ENCODE measurements around the gene ADAMTS12. TPM values are rescaled to one million over a fixed set of nuclear protein-coding genes. Genes with fewer than 3 reads are reported as not detected.
"Not testable (repeated sequence)": the region's sequence is repeated elsewhere in the genome, so short reads cannot be mapped to it uniquely, and the experiment has no call there.

The ADAMTS12 gene
- total and polyA plus RNA-seq, 10 of the 15 experiments (the other 5 are each of a cell fraction or from before 2014, with no cell fraction given): 0.11 to 35.8 (median 20.7) TPM

GRCh38 chr5:33906248-33906647 lies 14.5 kb upstream of the ADAMTS12 start:
- CTCF ChIA-PET; H3K4me3 ChIP-seq; H3K9me3 ChIP-seq (replicated peaks; ENCODE audit: control insufficient read depth, insufficient read depth, low read length); H3K9ac ChIP-seq (ENCODE audit: control insufficient read depth, insufficient read depth, low read length); DNase-seq (ENCODE audit: low read depth, low spot score); BruUV-seq (replicated peaks); POLR2A ChIA-PET; H3K27me3 ChIP-seq (replicated peaks in 1 of 2; ENCODE audit: control insufficient read depth in 2 of 2, insufficient read depth in 2 of 2, low read length in 1 of 2); H3K27ac ChIP-seq (ENCODE audit: control insufficient read depth, insufficient read depth); ATAC-seq; H4K20me1 ChIP-seq (ENCODE audit: control insufficient read depth, insufficient read depth); H3K79me2 ChIP-seq (ENCODE audit: control insufficient read depth, insufficient read depth, low read length); intact Hi-C loops (cut with micrococcal nuclease; ENCODE audit: unreplicated experiment); H3K4me1 ChIP-seq (ENCODE audit: control insufficient read depth, insufficient read depth, low read length); H3K36me3 ChIP-seq (ENCODE audit: control insufficient read depth in 2 of 2, insufficient read depth in 2 of 2, low read length in 1 of 2); SMC1A ChIA-PET (ENCODE audit: uncharacterized antibody, unreplicated experiment); in situ Hi-C loops (cut with MboI); H3K4me2 ChIP-seq (ENCODE audit: control insufficient read depth, insufficient read depth); H2AFZ ChIP-seq (ENCODE audit: control insufficient read depth, low read depth, low read length); FAIRE-seq: not testable (repeated sequence)
- 38% methylated on average over 7 of the region's 7 CpGs for WGBS (ENCODE audit: insufficient coverage, insufficient replicate concordance, low lambda C conversion rate, missing lambda C conversion rate)
- peak; percentile 36 for TF ChIP-seq KLF5 (IDR thresholded peaks at IDR 0.05; ENCODE audit: partially characterized antibody)
- TF ChIP-seq CBX5 (IDR thresholded peaks at IDR 0.05; ENCODE audit: low read depth): peak; percentile 98
- TF ChIP-seq RUNX3 (IDR thresholded peaks at IDR 0.05; ENCODE audit: low read length): 0 out of 2 replicates have a peak, but pooled peaks have one; percentile 6
- RAD21 ChIA-PET (ENCODE audit: unreplicated experiment): interaction anchor here (1.0 kb wide), 1 partner anchor 28 kb away, joined by 3 read pairs; no protein-coding TSS in a partner anchor

- ChIA-PET CTCF (interaction anchor here (0.6 kb wide), 1 partner anchor 1043 kb away, joined by 3 read pairs; no protein-coding TSS in a partner anchor), SMC1A (ENCODE audit: uncharacterized antibody, unreplicated experiment) (no interaction called here), RAD21 (ENCODE audit: unreplicated experiment) (interaction anchor here (1.0 kb wide), 1 partner anchor 29 kb away, joined by 3 read pairs; no protein-coding TSS in a partner anchor), POLR2A (no interaction called here)
- H3K36me3 ChIP-seq (ENCODE audit: control insufficient read depth in 2 of 2, insufficient read depth in 2 of 2, low read length in 1 of 2): no peaks in the 10 kb centered on the region
- no peak for ATAC-seq
- no peaks in the 10 kb centered on the region for H3K27me3 ChIP-seq (replicated peaks in 1 of 2; ENCODE audit: control insufficient read depth in 2 of 2, insufficient read depth in 2 of 2, low read length in 1 of 2)
- no peaks in the 10 kb centered on the region for H3K79me2 ChIP-seq (ENCODE audit: control insufficient read depth, insufficient read depth, low read length)
- FAIRE-seq: no peak
- no peak for DNase-seq (ENCODE audit: low read depth, low spot score)
- no peak overlapping the region for H3K4me2 ChIP-seq (ENCODE audit: control insufficient read depth, insufficient read depth)
- H3K9ac ChIP-seq (ENCODE audit: control insufficient read depth, insufficient read depth, low read length): no peak overlapping the region
- H3K9me3 ChIP-seq (replicated peaks; ENCODE audit: control insufficient read depth, insufficient read depth, low read length): peaks cover 2% of the 10 kb centered on the region; the same call in 2 of the 3 replicates
- no peaks in the 10 kb centered on the region for H4K20me1 ChIP-seq (ENCODE audit: control insufficient read depth, insufficient read depth)
- in situ Hi-C loops (cut with MboI): no loop called here
- no TSS peak for BruUV-seq (replicated peaks)
- H3K4me1 ChIP-seq (ENCODE audit: control insufficient read depth, insufficient read depth, low read length): no peaks in the 10 kb centered on the region
- no peak overlapping the region for H3K4me3 ChIP-seq
- intact Hi-C loops (cut with micrococcal nuclease; ENCODE audit: unreplicated experiment): no loop called here
- H3K27ac ChIP-seq (ENCODE audit: control insufficient read depth, insufficient read depth): no peak overlapping the region
- H2AFZ ChIP-seq (ENCODE audit: control insufficient read depth, low read depth, low read length): no peak overlapping the region
- 100% methylated on average over 1 of the region's 1 CpG for WGBS (ENCODE audit: insufficient coverage, insufficient replicate concordance, low lambda C conversion rate, missing lambda C conversion rate)
- TF ChIP-seq NR2C1 (IDR thresholded peaks at IDR 0.05) (no peak), SMAD5 (IDR thresholded peaks at IDR 0.05; ENCODE audit: low read depth) (no peak), CBX5 (IDR thresholded peaks at IDR 0.05; ENCODE audit: low read depth) (no peak), RAD51 (IDR thresholded peaks at IDR 0.05) (no peak), PML (IDR thresholded peaks at IDR 0.05; ENCODE audit: low read length) (no peak), HCFC1 (IDR thresholded peaks at IDR 0.05; ENCODE audit: low read length) (no peak), IKZF1 (conservative IDR thresholded peaks at IDR 0.05) (no peak)
- TF ChIP-seq, protein P1, sequence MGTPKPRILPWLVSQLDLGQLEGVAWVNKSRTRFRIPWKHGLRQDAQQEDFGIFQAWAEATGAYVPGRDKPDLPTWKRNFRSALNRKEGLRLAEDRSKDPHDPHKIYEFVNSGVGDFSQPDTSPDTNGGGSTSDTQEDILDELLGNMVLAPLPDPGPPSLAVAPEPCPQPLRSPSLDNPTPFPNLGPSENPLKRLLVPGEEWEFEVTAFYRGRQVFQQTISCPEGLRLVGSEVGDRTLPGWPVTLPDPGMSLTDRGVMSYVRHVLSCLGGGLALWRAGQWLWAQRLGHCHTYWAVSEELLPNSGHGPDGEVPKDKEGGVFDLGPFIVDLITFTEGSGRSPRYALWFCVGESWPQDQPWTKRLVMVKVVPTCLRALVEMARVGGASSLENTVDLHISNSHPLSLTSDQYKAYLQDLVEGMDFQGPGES (IDR thresholded peaks at IDR 0.05): no peak
Observed at GRCh38 chr5:33905381-33905780, 13.6 kb upstream of the ADAMTS12 start.
